ENCODE data around the gene SNCB.

The SNCB gene

DNA sequence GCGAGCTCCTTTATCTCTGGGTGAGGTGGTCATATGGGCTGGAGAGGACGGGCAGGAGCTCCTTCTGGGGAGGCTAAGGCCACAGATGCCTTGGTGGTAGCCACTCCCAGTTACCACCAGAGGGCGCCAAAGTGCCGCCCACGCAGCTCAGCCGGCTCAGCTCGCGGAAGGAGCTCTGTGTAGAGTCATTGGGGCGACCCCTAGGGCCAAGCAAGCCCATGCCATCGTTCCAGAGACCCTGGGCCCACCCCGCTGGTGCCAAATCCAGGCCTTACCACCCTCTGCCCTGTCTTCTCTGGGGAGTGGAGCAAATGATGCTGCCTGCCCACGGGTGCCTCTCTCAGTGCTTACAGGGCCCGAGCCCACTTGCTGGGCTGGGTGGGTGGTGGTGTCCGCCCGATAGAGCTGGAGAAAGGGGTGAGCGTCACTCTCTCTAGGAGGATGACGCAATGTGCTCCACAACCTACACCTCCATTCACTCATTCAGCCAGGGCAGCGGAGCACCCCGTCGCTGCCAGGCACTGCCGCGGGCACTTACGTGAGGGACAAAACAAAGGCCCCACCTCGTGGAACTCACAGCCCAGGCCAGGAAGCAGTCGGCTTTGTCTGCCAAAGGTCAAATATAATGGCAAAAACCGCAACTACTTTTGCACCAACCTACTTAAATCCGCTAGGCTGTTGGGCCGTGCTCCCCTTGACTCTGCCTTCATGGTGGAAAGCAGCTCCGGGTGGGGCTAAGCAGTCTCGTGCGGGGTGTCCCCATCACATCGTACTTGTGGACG, 30.7 kb upstream of the SNCB start:
- peak; percentile 17 to 41 for DNase-seq

DNA sequence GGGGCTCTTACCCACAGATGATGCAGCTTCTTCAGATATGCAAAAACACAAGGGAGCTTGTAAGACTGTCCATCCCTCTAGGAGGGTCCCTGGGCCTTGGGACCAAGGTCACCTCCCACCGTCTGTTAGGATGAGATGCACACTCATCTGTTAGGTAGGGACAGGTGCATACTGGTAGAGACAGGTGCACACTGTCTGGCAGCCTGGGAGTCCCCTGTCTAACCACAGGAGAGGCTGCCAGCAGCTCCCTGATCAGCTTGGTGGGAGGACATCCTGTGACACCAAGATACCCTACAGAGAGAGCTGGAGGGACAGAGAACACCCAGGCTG, 30.2 kb upstream of the SNCB start:
- no peak for DNase-seq

DNA sequence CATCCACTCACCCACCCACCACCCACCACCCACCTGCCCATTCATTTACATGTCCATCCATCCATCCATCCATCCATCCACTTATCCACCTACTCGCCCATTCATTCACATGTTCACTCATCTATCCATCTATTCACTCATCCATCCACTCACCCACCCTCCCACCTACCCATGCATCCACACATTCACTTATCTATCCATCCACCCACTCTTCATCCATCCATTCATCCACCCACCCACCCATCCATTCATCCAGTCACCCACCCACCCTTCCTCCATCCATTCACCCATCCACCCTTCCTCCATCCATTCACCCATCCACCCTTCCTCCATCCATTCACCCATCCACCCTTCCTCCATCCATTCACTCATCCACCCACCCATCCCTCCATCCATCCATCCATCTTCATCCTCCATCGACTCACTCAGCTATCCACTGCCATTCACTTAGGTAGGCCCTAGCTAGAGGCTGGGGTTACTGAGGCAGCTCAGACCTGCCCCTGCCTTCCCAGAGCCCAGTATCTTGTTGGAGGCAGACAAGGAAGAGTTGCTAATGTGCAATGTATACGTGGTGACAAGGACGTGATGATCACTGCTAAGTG, 29.6 kb upstream of the SNCB start:
- no peak for DNase-seq

DNA sequence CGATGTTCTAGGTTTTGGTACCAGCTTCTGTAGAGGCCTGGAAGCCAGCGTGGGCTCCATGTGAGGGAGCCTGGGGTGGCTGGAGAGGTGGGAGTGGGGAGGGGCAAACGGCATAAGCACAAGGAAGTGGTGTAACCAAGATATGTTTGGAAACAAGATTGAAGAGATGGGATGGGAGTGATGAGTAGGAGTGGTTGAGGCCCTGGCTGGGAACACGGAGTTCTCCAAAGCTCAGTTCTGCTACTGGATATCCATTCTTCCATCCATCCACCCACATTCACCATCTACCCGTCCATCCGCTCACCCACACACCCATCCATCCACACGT, 29.1 kb upstream of the SNCB start:
- no peak for DNase-seq

DNA sequence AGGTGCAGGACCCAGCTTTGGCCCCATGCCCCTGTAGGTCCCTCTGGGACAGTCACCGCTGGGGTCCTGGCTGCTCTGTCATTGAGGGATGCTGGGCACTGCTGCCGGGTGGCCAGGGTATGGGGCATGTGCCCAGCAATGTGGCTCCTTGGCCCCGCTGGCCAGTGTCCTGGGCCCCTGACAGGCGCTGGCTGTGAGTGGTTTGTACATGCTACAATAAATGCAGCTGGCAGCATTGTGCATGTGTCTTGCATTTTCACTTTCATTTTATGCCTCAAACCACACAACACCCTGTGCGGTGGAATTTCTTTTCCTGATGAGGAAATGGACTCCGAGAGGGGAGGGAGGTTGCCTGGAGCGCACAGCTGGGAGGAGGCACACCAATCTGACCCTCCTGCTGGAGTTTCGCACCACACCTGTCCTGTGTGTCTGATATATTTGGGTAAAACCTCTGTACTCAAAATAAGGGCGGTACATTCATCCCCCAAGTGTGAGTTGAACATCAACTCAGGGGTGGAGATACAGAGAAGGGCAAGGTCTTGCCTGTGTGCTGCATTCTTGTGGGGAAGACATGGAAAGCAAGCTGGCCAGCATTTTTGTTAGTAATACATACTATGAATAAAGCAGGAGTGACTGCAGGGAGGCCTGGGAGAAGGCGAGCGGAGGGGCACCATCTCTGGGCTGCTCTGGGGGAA, 28.6 kb upstream of the SNCB start:
- DNase-seq, result no peak

DNA sequence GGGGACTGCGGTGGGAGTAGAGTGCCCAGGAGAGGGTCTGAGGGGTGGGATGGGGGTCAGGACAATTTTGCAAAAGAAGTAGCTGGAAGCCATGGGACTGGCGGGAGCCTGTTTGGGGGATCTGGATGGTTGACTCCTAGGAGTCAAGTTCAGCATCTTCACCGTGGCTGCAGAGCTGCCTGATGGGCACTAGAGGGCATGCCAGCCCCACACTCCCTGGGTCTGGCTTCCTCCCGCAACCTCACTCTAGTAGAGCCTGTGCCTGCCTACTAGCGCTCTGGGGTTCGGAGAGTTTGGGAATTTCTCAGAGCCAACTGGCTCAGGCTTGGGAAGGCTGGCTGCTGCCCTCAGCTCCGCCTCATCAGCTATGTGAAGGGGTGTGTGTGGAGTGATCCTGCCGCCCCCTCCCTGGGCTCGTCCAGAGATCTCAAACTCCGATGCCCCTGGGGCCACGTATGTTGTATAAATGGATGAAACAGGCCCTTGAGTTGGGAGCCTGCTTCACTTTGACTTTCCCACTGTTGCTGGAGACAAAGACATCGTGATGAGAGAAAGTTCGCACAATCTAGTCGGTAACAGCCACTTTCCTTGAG, 27.8 kb upstream of the SNCB start:
- peak; percentile 20 to 30 for DNase-seq

DNA sequence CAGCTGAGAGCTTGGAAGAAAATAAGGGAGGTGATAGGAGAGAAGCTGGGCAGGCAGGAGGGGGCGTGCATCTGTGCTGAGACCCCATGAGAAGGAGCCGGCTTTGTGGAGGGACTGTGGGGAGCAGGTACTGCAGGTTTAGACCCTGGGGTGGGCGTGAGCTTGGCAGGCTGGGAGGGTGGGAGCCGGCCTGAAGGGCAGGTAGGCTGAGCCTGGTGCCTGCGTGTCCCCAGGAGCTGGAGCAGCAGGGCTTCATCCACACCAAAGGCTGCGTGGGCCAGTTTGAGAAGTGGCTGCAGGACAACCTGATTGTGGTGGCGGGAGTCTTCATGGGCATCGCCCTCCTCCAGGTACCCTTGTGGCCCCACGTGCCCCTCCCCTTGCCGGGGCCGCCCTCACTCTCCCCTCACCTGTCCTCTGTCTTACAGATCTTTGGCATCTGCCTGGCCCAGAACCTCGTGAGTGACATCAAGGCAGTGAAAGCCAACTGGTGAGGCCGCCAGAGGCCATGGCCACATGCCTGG, 26.2 kb upstream of the SNCB start:
- DNase-seq, result no peak

DNA sequence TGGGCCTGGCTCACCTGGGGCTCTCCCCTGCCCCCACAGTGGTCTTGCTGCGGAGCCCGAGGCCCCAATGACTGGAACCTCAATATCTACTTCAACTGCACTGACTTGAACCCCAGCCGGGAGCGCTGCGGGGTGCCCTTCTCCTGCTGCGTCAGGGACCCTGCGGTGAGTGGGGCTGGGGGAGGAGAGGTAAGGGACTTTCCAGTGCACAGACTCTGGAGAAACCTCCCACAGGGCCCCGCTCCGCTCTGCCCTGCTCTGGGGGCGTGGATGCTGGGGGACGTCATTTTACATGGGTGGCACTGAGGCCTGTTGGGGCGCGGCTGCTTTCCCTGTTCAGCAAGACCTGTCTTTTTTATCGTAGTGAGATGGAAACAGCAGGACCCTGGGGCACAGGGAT, 24.5 kb upstream of the SNCB start:
- DNase-seq, result no peak

DNA sequence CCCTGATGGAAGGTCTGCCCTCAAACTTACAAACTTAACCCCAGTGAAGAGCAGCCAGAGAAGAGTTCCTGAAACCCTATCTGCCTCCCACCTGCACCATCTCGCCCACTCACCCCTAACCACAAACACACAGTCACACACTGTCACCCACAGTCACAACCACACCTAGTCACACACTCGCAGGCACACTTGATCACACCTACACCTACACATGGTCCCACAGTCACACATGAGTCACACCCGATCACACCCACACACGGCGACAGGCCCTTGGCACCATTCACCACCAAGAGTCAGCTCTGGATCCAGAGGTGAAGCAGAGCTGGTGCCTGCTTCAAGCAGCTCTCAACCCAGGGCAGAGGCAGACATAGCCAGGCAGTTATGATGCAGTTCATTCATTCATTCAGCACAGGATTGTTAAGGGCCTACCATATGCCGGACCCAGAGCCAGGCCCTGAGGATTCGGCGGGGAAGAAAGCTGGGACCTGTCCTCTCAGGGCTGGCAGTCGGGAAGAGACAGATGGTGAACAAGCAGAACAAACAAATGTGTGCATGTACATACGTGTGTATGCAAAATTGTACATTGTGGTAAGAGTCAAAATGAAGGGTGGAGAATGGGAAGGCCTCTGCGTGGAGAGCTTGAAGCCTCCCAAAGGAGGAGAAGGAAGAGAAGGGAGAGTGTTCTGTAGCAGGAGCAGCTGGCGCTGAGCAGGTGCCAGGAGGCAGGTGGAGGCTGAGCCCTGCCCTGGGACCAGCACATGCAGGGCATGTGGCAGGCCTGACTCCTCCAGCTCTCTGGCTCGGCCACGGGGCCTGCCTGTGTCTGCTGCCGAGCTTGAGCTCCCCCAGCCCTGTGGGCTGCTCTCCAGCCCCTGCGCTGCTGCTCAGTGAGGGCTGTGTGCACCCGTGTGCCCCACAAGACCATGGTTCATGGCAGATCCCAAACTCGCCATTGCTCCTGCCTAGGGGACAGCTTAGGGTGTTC, 23.4 kb upstream of the SNCB start:
- no peak for DNase-seq

DNA sequence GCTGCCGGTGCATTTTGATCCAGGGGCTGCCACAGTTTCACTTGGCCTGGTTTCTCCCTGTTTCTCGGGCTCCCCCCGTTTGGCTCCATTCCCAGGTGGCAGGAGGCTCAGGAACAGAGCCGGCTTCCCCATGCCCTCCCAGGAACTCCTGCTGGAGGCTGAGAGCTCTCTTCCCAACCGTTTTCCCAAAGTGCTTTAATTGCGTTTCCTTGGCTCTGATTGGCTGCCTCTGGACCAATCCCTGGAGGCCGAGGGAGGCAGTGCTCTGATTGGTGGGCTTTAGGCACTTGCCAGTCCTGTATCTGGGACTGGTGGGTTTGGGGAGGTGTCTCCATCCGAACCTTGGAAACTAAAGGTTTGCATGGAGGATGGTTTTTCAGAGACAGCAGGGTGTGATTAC, 21.8 kb upstream of the SNCB start:
- no peak for DNase-seq

DNA sequence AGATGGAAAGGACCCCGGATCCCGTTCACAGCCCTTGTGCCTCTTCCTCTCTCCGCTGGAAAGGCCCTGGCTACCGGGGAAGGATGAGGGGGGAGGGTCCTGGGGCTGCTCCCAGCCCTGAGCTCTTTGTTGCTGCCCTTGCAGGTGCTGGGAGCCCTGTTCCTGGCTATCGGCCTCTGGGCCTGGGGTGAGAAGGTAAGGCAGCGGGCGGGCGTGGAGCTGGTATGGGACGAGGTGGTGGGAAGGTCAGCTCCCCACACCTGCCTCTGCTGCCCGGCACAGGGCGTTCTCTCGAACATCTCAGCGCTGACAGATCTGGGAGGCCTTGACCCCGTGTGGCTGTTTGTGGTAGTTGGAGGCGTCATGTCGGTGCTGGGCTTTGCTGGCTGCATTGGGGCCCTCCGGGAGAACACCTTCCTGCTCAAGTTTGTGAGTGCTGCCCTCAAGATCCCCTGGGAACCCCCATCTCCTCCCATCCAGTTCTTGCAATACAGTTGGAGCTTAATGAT, 21.2 kb upstream of the SNCB start:
- no peak for DNase-seq

DNA sequence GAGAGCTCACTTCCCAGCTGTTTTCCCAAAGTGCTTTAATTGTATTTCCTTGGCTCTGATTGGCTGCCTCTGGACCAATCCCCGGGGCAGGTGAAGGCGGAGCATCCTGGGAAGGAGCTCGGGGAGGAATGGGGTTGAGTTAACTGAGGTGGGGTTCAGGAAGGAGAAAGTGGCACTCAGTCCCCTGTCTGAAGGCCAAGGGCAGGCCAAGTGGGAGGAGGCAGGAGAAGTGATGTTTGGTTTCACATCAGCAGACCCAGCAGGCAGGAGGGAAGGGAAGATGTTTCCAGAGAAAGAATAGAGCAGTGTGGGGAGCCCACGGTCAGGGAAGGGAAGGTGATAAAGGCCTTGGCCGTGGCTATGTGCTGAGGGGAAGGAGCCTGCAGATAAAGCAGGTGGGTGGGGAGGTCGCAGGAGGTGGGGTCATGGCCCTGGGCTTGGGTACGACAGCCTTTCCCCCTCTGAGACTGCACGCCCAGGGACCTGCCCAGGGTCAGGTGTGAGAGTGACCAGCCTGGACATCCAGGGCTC, 20.1 kb upstream of the SNCB start:
- DNase-seq, result no peak

DNA sequence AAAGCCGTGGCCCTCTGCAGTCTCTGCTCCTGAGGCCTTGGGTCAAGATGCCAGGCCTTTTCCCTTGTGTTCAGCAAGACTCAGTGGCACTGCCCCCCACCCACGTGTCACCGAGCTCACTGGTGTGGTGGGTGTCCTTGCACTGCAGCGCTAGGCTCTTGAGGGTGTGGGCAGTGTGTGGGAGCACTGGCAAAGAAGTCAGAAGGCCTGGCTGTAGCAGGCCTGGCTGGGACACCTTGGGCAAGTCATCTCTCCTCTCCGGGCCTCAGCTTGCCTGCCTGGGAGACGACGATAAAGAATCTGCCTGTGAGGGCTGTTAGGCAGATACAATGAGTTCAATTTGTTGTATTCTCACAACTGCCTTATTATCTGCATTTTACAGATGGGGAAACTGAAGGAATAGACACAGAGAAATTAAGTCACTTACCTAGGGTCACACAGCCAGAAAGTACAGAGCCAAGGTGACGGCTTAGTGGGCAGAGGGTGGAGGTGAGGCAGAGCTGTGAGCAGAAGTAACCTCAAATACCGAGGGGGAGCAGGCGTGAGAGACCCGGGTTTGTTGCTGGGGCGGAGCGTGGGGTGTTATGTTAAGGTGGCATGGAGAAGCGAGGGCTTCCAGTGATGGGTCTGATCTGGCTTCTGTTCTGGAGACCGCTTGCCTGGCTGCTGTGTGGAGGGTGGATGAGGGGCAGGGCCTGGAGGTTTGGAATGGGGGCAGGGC, 18.3 kb upstream of the SNCB start:
- no peak for DNase-seq

DNA sequence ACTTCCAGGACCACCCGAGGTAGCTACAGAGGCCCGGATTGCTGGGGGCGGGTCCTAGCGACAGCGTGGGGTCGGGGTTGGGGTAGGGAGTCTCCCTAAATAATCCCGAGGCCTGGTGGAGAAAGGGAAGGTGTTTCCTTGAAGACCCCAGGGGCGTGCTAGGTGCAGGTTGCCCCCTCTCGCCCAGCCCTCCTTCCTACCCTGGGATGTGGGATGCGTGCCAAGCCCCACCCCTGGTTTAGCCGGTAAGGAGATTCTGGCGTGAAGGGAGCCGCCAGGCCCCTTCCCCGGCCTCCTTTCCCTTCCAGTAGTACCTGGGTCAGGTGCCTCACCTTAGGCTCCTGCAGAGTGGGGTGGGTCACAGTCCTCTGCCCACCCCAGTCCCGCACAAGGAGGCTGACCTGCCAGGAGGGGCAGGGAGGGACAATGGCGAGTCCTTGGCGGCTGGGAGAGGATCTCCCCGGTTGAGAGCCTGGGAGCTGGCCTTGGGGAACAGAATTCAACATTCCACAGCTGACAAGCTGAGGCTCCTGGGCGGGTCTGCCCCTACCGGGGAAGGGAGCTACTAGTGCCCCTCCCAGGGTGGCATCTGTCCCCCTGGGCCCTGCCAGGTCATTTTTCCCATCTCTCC, 17.6 kb upstream of the SNCB start:
- DNase-seq, result no peak

DNA sequence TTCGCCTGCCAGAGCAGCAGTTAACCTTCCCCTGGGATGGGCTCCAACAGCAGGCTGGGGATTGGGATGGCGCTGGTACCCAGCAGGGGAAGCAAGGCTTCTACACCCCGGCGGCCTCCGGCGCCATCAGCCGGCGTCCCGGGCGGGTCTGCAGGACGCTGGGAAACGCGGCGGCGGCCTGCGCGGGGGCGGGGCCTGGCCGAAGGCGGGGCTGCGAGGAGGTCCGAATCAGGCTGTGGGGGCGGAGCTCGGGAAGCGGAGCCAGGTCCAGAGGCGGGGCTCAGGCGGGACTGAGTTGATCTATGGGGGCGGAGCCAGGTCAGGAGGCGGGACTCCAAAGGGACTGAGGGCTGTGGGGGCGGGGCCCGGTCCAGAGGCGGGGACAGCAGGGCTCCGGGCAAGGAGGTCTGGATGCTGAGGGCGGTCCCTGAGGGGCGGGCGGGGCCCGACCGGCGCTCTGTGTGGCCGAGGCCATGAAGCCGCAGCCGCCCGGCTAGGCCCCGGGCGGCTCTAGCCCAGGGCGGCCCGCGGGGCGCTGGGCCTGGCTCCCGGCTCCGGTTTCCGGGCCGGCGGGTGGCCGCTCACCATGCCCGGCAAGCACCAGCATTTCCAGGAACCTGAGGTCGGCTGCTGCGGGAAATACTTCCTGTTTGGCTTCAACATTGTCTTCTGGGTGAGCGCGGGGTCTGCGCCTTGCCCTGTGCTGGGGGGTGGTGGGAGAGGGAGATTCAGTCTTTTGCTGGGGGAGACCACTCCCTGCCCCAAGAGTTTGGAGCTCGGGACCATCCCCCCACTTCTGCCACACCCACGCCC, 16.9 kb upstream of the SNCB start, which contains the start of gene TSPAN17:
Gene TSPAN17, plus strand, starts transcription at position 455 of the 813 bp plus-strand sequence. Its CDS starts 132 bp downstream, at position 587.
- DNase-seq, result peak; percentile 92 to 93

DNA sequence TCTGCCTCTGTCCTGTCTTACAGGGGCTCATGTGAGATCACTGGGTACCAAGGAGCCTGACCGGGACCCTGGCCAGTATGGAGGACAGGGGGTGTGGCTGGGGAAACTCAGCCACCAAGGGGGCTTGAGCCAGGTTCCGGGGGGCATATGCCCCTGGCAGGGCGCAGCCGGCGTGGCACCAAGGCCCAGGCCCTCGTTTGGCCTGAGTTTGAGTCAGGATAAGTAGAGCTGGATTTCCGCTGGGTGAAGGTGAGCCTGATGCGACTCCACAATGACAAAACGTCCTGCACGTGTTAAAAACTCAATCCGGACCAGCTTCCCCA, 16.3 kb upstream of the SNCB start:
- DNase-seq, result no peak

DNA sequence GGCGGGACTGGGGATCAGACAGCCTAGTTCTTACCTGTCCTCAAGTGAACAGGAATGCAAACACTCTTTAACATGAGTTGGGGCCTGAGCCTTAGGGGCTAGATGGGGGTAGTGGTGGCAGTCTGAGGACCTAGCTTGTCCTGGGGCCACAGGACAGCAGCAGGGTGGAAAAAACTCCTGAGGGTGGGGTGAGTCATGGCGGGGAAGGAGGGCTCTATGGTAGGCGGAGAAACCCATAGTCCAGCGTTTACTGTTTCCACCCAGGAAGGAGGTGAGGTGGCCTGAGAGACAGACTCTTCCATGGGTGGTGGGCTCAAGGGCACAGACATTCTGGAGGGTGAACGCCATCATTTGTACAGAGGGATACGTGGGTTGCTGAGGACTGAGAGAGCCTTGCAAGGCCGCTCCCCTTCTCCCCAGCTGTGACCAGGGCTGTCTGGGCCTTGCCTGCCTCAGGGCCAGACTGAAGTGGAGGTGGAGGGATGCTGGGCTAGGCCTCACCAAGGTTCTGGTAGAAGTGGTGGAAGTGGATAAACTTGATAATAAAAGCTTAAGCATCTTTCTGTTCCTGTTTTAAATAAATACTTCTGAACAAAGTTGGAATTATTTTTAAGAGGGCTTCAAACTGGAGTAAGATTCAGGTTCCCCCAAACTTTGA, 15.8 kb upstream of the SNCB start:
- no peak for DNase-seq

DNA sequence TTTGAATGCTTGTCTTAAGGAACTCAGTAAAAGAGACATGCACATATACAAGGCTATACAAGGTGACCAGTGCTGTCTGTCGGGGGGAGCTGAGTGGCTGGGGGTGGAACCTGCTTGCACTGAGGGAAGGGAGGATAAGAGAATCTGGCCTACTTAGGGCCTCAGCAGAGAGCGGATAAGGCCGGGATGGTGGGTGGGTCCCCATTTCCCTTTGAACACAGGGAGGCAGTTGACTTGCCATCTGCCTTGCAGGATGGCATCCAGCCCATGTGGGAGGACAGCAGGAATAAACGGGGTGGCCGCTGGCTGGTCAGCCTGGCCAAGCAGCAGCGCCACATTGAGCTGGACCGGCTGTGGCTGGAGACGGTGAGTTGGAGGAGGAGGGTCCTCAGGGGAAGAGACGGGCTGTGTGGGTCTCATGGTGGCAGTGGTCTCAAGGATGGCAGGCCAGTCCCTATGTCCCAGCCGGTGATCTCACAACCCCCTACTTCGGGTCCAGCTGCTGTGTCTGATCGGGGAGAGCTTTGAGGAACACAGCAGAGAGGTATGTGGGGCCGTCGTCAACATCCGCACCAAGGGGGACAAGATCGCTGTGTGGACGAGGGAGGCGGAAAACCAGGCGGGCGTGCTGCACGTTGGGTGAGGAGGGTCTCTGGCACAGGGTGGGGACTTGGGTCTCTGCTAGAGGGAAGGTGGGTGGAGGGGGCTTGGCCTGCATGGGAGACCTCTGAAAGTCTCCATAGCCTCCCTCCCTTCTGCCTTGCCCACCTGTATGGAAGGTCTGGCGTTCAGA, 14.7 kb upstream of the SNCB start:
- no peak for DNase-seq

DNA sequence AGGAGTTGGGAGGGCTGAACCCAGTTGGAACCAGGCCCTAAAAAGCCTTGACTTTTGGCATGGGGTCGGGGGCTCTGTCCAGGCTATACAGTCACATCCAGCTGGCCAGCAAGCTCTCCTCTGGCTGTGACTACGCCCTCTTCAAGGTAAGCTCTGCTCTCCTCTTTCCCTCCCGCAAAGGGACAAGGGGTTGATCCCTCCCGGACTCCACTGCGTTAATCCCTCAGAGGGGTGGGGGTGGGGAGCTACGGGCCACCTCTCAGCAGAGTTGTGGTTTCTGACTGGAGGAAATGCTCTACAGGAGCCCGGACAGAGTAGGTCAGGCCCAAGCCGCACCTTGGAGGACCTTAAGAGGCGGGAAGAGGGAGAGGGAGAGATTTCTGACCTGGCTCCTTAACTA, 14.0 kb upstream of the SNCB start:
- DNase-seq, result no peak

Data from NCI-H1930 (cell line).